Activated CD4-positive, CD25-positive, alpha-beta regulatory T cell treated with anti-CD3 and anti-CD28 coated beads, Interleukin-2, amount 50 U/mL, for 16 hours (primary cell): Measurements from ENCODE around the gene APP.

Experiments
- DNase-seq: peaks from one replicate; pipeline ENCODE4 v3.0.0-alpha.2; 2020; ENCODE audit warnings: low read depth, low spot score

The APP gene

GRCh38 chr21:26067836-26068594 is 102.6 kb downstream of the APP start:
- DNase-seq: no peak

GRCh38 chr21:26064506-26064905 is 106.1 kb downstream of the APP start:
- DNase-seq: no peak

DNA sequence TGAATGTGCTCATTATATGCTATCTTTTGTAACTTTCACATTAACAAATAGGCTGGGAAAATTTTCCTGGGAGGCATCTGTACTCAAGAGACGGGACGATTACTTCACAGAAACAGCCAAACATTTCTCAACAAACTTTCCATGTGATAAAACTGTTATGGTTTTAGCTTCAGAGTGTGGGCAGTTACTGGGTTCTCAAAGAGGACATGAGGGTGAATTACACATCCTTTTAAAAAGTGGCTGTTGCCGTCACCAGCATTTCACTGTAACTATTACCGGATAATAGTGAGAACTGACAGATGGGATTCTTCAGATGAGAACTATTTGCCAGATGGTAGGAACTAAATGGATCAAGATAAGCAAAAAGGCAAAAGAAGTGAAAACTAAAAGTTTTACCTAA is 109.1 kb downstream of the APP start:
- DNase-seq: no peak

GRCh38 chr21:26060335-26061115 is 110.0 kb downstream of the APP start:
- no peak for DNase-seq

GRCh38 chr21:26057477-26058170 is 112.9 kb downstream of the APP start:
- no peak for DNase-seq

DNA sequence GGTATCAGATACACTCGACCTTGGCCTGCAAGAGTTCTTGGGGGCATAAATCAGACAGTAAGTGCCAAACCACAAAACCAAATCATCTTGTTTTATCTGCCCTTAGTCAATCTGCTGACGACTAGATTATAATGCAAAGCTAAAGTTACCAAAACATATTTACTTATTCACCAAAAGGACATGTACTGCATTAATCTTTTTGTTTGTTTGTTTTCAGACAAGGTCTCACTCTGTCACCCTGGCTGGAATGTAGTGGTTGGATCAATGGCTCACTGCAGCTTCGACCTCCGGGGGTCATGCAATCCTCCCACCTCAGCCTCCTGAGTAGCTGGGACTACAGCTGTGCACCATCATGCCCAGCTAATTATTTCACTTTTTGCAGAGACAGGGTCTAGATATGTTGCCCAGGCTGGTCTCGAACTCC is 114.7 kb downstream of the APP start:
- no peak for DNase-seq

DNA sequence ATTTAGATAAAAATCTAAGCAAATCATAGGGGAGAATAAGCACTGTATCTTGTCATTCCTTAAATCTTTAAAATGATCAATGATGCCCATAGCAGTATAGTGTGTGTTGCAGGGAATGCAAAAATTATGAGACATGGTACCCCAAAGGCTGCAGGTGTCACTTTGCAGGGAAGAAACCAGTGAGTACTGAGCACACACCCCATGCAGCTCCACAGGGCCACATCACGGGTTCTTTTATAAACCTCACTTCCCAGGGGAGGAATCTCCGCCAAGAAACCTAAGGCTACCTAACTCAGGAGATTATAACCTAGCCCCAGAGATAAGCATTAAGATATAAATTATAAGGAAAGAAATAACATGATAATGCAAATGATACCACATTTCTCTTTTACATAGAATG is 115.6 kb downstream of the APP start:
- no peak for DNase-seq

- DNase-seq: no peak
Measured at GRCh38 chr21:26052057-26052456, 118.5 kb downstream of the APP start.

DNA sequence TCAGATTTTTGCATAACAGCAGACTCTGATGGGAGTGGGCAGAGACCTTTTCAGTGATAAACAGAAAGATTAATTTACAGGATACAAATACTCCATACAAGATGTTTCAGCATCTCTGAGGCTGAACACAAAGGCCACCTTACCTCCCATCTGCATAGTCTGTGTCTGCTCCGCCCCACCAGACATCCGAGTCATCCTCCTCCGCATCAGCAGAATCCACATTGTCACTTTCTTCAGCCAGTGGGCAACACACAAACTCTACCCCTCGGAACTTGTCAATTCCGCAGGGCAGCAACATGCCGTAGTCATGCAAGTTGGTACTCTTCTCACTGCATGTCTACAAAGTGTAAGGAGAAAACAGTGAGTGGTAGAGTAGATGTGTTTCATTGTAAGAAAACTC is 119.7 kb downstream of the APP start:
- no peak for DNase-seq

DNA sequence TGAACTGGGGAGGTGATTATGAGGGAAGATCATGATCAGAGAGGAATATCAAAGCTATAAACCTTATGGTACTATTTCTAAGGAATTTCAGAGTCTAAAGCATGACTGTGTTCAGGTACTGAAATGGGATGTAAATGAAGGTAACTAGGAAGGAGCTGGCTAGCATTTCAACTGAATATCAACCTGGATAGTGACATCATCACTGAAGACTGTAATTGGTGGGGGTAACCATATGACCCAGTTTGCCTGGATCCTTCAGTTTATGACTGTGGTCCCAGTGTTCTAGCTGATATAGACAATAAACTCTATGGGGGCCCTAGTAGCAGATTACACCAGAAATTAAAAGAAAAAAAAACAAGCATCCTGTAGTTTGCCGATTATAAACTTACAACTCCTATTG is 120.8 kb downstream of the APP start:
- no peak for DNase-seq

- no peak for DNase-seq
Measured at GRCh38 chr21:26047279-26047967, 123.1 kb downstream of the APP start.

DNA sequence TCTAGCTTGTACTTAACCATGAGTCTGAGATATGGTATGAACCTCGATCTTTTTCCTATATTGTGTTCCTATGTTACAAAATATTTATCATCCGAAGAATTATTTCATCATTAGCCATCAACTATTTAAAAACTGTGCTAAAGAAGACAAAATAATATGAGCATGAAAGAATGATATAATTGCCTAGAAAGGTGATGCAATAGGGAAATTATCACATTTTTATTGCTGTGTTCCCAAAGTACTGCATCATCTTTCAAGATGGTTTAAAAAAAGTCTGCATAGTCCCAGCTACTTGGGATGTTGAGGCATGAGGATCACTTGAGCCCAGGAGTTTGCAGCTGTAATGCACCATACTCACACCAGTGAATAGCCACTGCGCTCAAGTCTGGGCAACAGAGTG is 126.7 kb downstream of the APP start:
- no peak for DNase-seq

DNA sequence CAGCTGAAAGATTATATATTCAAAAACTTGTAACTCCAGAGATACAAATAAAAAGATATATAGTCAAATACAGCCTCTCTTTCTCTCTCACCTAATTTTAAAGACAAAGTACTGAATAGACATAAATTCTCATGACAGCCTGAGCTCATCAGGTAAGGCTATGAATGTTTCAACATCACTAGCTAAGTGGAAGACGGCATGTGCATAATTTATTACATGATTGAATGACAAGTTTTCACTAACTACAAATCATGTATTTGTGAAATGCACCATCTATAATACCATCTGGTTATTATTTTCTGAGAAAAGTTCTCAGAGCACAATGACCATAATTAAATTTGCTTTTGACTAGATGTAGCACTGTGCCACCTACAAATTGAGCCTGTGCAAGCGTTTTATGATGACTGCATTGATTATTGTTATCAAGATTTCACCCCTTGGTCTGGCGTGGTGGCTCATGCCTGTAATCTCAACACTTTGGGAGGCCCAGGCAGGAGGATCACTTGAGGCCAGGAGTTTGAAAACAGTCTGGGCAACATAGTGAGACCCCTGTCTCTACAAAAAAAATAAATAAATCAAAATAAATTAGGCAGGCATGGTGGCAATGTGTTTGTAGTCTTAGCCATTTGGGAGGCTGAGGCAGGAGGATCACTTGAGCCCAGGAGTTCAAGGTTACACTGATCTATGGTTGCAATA is 128.2 kb downstream of the APP start:
- no peak for DNase-seq

GRCh38 chr21:26041431-26042180 is 129.0 kb downstream of the APP start:
- DNase-seq: no peak

- DNase-seq: no peak
Measured at GRCh38 chr21:26036916-26037315, 133.7 kb downstream of the APP start.

DNA sequence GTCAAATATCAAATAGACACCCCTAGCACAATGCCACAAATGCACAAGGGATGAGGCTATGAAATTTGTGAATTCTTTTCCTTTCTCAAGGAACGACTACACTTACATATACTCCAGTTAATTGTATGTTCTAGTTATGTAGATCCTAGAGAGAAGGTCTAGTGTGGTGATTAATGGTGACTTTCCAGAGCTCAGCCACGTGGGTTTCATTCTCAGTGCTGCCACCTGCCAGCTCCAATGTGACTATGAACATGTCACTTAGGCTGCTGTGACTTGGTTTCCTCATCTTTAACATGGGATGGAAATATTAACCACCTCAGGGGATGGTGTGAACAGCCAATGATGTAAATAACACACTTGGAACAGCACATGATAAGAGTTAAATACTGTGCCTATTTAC is 138.3 kb downstream of the APP start:
- DNase-seq: no peak

- no peak for DNase-seq
Measured at GRCh38 chr21:26028183-26028582, 142.4 kb downstream of the APP start.

DNA sequence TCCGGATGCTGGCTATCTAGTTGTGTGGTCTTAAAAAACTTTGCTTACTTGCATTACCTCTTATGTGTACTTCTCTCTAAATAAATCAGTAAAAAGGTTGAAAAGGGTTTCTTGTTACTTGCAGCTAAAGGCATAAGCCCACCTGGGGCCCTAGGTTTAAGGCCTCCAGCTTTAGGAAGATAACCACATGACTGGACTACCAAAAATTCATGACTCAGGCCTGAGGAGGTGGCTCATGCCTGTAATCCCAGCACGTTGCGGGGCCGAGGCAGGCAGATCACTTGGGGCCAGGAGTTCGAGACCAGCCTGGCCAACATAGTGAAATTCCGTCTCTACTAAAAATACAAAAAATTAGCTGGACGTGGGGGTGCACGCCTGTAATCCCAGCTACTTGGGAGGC is 142.9 kb downstream of the APP start:
- DNase-seq: no peak

GRCh38 chr21:26025536-26026512 is 144.7 kb downstream of the APP start:
- no peak for DNase-seq
